Measurements from ENCODE around the gene TAS2R39. TPM values are rescaled to one million over a fixed set of nuclear protein-coding genes. Genes with fewer than 3 reads are reported as not detected.

TAS2R39 gene
- total RNA-seq, 4 donors from 2014 or later: not detected

GRCh38 chr7:143214789-143215679, 31.8 kb downstream of the TAS2R39 start:
- Histone ChIP-seq H3K4me3 (no peak overlapping the region), H3K27me3 (no peaks in the 10 kb centered on the region), H3K36me3 (no peaks in the 10 kb centered on the region), H3K4me1 (no peaks in the 10 kb centered on the region), H3K27ac (no peak overlapping the region), H3K9me3 (no peaks in the 10 kb centered on the region)
- 21 to 22% methylated on average over 8 of the region's 8 CpGs for WGBS, 2 donors
- peak in 1 of 2 donors; percentile 63 for DNase-seq (ENCODE audit: low spot score in 2 of 2)
- peak; percentile 97 to 99 (median 98) for TF ChIP-seq CTCF (IDR thresholded peaks at IDR 0.05)
- TF ChIP-seq EP300 (IDR thresholded peaks at IDR 0.05): no peak

- Histone ChIP-seq H3K27ac (no peak overlapping the region), H3K27me3 (no peaks in the 10 kb centered on the region), H3K4me1 (no peaks in the 10 kb centered on the region), H3K9me3 (no peaks in the 10 kb centered on the region), H3K36me3 (no peaks in the 10 kb centered on the region), H3K4me3 (no peak overlapping the region)
- WGBS, 2 donors: 57 to 59% methylated on average over 6 of the region's 6 CpGs
- TF ChIP-seq POLR2A (IDR thresholded peaks at IDR 0.05): no peak
- DNase-seq (ENCODE audit: low spot score in 2 of 2): no peak
Observed at GRCh38 chr7:143216151-143216550, 32.9 kb downstream of the TAS2R39 start.

GRCh38 chr7:143216686-143217085, 33.5 kb downstream of the TAS2R39 start:
- no peak overlapping the region for H3K4me3 ChIP-seq
- no peaks in the 10 kb centered on the region for H3K27me3 ChIP-seq
- TF ChIP-seq CTCF (IDR thresholded peaks at IDR 0.05): no peak
- no peak for TF ChIP-seq EP300 (IDR thresholded peaks at IDR 0.05)
- TF ChIP-seq POLR2A (IDR thresholded peaks at IDR 0.05): no peak
- H3K27ac ChIP-seq: no peak overlapping the region
- no peaks in the 10 kb centered on the region for H3K4me1 ChIP-seq
- no peaks in the 10 kb centered on the region for H3K9me3 ChIP-seq
- 88 to 93% methylated on average over 2 of the region's 2 CpGs for WGBS, 2 donors
- no peaks in the 10 kb centered on the region for H3K36me3 ChIP-seq
- no peak for DNase-seq (ENCODE audit: low spot score in 2 of 2)

- H3K4me3 ChIP-seq: no peak overlapping the region
Observed at GRCh38 chr7:143217806-143218205, 34.6 kb downstream of the TAS2R39 start.

GRCh38 chr7:143221286-143221685, 38.1 kb downstream of the TAS2R39 start:
- Histone ChIP-seq H3K27ac (no peak overlapping the region), H3K4me3 (no peak overlapping the region), H3K27me3 (no peaks in the 10 kb centered on the region), H3K36me3 (no peaks in the 10 kb centered on the region), H3K9me3 (no peaks in the 10 kb centered on the region), H3K4me1 (no peaks in the 10 kb centered on the region)
- DNase-seq (ENCODE audit: low spot score in 2 of 2): no peak
- TF ChIP-seq EP300 (IDR thresholded peaks at IDR 0.05) (no peak), CTCF (IDR thresholded peaks at IDR 0.05) (no peak), POLR2A (IDR thresholded peaks at IDR 0.05) (no peak)
- WGBS, 2 donors: 64 to 69% methylated on average over 2 of the region's 2 CpGs

More at GRCh38 chr7:143217806-143218205, 34.6 kb downstream of the TAS2R39 start:
- DNase-seq (ENCODE audit: low spot score in 2 of 2): no peak
- TF ChIP-seq EP300 (IDR thresholded peaks at IDR 0.05) (no peak), POLR2A (IDR thresholded peaks at IDR 0.05) (no peak), CTCF (IDR thresholded peaks at IDR 0.05) (no peak)
- 66 to 84% methylated on average over 2 of the region's 2 CpGs for WGBS, 2 donors
- H3K9me3 ChIP-seq: no peaks in the 10 kb centered on the region
- no peak overlapping the region for H3K27ac ChIP-seq
- H3K36me3 ChIP-seq: no peaks in the 10 kb centered on the region
- no peaks in the 10 kb centered on the region for H3K27me3 ChIP-seq
- no peaks in the 10 kb centered on the region for H3K4me1 ChIP-seq
